ENCODE results near the gene MLLT3.

- no peak for TF ChIP-seq POLR2A (IDR thresholded peaks at IDR 0.05; ENCODE audit: low read depth, low read length)
- TF ChIP-seq POLR2AphosphoS5 (IDR thresholded peaks at IDR 0.05; ENCODE audit: low read depth, low read length): no peak
- no peak for TF ChIP-seq TAF1 (IDR thresholded peaks at IDR 0.05; ENCODE audit: borderline replicate concordance, low read depth, low read length)
Observed at GRCh38 chr9:20557890-20558565, 64.3 kb downstream of the MLLT3 start.

Data from GM12892 (cell line).